NCI-H460 (cell line): ENCODE results near the gene HSPB1. TPM values are rescaled to one million over a fixed set of nuclear protein-coding genes. Genes with fewer than 3 reads are reported as not detected.
"Not testable (repeated sequence)": the region's sequence is repeated elsewhere in the genome, so short reads cannot be mapped to it uniquely, and the experiment has no call there.

Experiments
- DNase-seq: peaks from one replicate; pipeline ENCODE4 v3.0.0-alpha.2; 2016; ENCODE audit warnings: low read depth; ENCODE audit errors: extremely low read depth
- total RNA-seq: library from RNA; depleted of rRNA; stranded (reverse); fragments of >200 nt; shearing (Covaris generic); gene quantifications from 2 replicates; pipeline ENCODE4 v1.2.3, GENCODE V29; 2014

Gene HSPB1
- total RNA-seq, 1 experiment from 2014 or later, result 24.9 TPM

DNA sequence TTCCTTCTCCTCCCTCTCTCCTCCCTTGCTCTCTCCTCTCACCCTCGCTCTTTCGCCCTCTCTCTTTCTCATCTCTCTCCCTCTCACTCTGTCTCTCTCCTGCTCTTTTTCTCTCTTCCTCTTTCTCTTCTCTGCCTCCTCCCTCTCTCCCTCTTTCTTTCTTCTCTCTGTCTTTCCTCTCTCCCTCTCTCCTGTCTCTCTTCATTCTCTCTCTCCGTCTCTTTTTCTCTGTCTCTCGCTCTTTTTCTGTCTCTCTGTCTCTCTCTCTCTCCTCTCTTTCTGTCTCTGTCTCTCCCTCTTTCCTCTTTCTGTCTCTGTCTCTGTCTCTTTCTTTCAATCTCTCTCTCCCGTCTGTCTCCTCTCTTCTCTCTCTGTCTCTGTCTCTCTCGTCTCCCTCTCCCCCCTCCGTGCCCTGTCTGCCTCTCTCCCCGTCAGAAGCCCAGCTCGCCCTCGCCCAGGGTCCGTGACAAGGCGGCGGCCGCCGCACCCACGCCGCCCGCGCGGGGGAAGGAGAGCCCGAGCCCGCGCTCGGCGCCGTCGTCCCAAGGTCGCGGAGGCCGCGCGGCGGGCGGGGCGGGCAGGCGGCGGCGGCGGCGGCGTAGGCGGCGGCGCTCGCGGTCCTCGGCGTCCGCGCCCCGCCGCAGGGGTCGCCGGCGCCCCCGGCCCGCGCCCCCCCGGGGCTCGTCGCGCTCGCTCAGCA, 21.3 kb upstream of the HSPB1 start:
- no peak for DNase-seq

DNA sequence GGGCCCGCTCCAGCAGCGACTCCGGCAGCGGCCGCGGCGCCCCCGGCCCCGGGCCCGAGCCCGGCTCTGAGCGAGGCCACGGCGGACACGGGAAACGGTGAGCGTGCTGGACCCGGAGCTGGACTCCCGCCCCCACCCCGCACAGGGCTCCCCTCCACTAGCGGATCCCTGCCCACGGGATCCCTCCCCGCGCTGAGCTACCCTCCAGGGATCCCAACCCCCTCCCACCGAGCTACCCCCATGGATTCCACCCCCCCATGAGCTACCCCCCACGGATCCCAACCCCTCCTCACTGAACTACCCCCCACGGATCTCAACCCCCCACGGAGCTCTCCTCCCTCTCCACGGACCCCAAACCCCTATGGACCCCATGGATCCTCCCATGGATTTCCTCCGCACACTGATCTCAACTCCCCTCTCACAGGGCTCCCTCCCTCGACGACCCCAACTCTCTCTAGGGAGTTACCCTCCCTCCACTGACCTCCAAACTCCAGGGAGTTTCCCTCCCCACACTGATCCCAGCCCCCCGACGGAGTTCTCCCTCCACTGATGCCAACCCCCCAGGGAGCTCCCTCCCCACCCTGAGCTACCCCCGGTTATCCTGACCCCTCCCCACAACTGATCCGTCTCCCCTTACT, 20.6 kb upstream of the HSPB1 start:
- no peak for DNase-seq

DNA sequence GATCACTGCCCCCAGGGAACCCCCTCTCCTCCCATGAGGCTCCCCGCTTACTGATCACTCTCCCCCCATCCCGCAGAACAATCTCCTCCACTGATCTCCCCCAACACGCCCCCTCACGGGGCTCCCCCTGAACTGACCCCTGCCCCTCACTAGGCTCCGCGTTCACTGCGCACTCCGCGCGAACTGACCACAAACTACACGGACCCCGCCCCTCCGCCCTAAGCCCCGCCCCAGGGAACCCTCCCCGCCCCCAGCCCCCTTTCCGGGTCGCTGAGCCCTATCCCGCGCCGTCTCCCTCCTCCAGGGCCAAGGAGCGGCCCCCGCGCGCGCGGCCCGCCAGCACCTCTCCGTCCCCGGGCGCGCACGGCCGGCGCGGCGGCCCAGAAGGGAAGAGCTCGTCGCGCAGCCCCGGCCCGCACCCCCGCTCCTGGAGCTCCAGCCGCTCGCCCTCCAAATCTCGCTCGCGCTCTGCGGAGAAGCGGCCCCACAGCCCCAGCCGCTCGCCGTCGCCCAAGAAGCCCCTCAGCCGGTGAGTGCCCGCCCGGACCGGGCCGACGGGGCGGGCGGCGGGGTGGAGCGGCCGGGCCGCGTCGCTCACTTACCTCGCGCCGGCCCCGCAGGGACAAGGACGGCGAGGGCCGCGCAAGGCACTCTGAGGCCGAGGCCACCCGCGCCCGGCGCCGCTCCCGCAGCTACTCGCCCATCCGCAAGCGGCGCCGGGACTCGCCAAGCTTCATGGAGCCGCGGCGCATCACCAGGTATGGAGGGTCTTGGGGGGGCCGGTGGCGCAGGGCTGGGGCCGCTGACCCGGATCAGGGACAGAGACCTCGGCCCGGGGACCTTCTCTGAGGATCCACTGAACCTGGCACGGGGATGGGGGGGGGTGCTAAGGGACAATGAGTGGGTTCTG, 19.9 kb upstream of the HSPB1 start:
- no peak for DNase-seq

DNA sequence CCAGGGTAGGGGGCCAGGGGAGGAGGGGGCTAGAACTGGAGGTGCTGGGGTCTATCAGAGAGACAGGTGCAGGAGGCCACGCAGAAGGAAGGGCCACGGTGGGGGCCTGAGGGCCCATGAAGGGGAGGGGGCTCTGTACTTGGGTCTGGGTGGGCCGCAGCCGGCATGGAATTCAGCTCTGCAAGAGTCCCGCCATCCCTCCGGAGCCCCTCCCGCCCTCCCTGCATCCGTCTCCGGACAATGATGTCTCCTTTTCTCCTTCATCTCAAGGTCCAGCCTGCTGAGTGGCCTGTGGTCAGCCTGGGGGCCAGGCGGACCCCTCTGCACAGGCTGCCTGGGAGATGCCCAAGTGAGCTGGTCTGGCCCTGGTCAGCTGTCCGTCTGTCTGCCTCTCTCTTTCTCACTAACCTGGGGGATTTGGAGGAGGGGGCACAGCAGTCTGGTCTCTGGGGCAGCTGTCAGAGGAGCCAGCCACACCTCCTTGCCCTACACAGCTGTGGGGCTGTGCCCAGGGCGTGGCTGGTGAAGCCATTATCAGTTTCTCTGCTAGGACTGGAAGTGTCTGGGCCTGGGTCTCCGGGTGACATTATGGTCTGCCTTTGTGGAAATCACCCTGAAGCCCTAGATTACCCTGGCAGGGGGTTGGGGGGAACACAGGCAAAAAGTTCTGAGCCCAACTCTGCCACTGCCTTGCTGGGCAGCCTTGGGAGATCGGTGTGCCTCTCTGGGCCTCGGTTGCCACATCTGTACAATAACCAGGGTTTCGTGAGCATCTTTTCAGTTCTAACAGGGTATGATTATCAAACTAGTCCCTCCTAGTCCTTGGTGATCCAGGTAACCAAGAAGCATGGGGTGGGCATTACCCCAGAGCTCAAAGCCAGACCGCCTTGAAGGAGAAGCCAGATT, 19.0 kb upstream of the HSPB1 start:
- no peak for DNase-seq

DNA sequence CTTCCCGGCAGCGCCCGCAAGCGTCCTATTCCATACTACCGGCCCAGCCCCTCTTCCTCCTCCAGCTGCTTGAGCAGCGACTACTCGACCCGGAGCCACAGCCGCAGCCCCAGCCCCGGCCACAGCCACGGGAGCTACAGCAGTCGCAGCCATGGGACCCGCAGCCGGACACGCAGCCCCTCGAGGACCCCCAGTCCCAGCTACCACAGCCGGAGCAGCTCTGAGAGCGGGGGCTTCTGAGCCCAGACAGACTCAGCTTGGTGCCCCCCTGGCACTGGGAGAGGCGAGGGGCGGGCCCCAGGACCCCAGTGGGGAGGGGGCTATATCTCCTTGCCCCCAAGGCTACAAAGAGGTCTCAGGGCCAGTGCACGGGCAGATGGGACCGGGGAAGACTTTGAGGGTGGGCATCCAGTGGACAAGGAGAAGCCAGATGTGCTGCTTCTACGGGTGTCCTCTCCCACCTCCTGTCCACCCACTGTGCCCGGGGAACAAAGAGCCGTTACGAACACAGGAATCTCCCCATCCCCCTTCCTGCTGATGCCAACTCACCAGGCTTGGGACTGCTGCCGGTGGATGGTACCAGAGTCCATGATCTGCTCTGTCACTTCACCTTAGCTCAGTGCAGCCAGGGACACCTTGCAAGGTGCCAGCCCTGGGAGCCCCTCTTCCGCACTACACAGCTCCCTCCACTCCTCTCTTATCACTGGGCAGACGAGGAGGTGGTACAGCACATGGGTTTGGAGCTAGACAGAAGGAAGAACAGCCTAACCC, 16.7 kb upstream of the HSPB1 start:
- no peak for DNase-seq

DNA sequence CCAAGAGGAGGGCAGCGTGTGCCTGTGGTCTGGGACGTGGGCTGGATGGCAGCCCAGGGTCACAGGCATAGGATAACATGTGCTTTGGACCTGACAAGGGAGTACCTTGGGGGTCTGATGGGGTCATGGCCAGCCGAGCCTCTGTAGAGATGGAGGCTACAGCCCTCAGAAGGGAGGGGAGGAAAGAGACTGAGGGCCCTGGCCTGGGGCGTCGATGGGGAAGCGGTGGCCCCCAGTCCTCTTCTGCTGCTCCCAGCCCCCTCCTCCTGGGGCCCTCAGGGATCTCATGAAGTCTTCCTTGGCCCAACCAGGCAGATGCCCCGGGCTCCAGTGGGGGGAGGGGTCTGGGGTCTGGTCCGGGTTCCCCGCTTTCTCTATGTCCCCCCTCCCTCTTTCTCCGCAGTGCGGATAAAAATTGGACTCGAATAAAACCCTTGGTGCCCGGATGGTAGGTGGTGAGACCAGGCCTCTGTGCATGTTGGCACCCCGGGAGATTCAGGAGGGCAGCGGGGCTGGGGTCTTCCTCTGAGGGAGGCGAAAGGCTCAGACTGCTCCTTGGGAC, 15.6 kb upstream of the HSPB1 start:
- no peak for DNase-seq

DNA sequence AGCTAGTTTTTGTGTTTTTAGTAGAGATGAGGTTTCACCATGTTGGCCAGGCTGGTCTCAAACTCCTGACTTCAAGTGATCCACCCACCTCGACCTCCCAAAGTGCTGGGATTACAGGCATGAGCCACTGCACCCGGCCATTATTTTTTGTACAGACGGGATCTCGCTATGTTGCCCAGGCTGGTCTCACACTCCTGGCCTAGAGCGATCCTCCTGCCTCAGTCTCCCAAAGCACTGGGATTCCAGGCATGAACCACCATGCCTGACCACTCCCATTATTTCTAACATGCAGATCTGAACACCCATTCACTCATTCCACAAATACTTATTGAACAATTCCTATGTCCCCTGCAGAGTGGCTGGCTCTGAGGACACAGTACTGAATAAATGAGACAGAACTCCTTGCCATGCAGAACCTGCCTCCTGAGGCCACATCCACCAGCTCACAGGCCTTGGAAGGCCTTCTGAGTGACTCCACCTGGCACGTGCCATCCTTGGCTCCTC, 11.6 kb upstream of the HSPB1 start:
- not testable (repeated sequence) for DNase-seq

DNA sequence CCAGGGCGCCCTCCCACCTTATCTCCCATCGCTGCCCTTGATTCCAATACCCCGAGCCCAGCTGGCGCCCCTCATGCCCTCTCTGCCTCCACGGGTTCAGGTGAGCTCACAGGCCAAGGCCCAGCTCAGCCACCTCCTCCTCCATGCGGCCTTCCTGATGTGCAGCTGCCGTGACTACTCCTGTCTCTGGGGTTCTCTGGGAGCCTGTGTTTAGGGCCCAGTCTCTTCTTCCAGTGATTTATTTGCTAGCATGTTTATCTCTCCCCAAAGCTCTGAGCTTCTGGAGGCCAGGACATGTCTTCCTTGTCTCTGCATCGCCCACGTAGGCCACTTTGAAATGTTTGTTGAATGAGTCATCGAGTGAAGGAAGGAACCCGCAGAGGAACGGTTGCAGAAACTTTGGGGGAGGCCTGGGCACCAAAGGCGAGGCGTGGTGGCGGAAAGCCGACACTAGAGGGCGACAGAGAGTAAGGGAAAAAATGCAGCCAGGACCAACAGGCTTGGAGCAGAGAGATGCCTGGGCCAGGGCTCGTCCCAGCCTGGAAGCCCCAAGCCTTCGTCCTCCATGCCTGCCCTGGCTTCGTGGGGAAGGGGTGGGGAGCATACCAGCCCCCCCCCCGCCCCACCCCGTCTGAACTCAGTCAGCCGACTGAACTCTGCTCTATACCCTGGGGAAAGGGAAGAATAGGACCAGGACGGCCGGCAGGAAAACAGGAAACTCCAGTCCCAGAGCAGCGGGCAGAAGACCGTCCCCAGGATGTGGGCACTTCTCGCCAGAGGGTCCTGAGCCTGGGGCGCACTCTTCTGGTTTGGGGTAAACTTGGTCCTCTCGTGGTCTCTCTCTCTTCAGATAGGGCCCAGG, 10.9 kb upstream of the HSPB1 start:
- peak; percentile 94 for DNase-seq

DNA sequence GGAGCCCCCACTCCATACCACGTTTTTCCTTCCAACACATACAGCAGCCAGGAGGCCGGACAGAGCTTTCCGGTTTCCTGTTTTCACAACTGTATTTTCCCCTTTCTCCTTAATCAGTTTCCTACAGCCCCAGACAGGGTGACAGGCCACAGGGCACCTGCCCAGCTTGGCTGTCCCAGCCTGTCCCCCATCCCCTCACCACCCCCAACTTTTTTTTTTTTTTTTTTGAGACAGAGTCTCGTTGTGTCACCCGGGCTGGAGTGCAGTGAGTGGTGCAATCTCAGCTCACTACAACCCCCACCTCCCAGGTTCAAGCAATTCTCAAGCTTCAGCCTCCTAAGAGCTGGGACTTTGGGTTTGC, 10.3 kb upstream of the HSPB1 start:
- DNase-seq, result no peak

DNA sequence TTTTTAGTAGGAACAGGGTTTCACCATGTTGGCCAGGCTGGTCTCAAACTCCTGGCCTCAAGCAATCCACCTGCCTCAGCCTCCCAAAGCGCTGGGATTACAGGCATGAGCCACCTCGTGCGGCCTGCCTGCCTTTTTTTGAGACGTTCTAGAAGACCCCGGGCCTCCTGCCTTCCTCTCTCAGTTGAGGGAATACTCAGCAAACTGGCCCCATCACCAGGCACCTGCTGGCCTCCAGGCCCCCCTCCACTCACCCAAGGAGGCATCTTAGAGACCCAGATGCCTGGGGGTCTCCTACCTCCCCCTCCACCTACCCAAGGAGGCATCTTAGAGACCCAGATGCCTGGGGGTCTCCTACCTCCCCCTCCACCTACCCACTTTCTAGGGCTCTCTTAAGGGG, 9.6 kb upstream of the HSPB1 start:
- not testable (repeated sequence) for DNase-seq

DNA sequence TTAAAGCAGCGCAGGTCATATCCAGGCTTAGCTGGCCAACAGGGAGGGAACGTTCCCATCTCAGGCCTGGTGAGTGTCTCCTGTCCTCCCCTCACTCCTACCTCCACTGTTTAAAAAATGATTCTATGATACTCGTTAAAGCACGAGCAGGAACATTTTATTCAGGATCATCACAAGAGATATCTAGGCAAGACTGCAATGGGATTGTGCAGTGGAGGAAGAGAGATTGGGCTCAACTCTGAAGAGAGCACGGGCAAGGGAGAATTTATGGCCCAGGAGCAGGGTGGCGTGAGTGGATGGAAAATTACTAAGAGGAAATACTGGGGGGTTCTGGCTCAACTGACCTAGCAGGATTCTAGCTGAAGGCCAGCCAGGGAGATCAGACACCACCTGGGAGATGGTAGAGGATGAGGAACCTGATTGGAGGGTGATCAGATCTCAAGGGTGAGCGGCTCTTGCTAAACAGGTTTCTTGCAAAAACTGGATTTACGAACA, 9.0 kb upstream of the HSPB1 start:
- no peak for DNase-seq

DNA sequence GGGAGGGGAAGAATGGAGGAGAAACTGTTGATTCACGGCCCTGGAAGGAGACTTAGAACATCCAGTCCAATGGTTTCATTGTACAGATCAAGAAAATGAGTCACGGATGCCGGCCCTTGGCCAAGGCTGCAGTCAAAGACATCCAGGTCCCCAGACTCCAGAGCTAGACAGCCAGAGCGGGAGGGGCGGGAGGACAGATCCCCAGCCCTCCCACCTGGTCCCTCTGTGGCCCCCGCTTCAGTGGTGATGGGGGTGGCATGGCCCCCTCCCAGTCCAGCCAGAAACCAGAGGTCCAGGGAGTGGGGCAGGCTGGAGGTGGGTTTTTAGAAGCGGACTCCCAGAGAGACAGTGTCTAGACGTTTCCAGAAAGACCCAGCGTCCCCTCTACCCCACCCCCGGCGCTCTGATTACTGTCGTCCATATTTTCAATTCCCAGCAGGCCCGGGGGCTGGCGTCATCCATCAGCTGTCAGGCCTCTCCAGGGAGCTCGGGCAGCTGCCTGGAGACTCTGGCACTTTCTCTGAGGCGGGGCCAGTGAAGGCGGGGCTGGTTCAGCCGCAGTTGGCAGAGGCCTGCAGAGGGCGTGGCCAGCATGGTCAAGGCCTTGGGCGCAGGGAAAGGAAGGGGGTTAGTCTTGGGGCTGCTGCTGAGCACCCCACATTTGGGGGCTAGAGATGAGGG, 8.0 kb upstream of the HSPB1 start:
- peak; percentile 94 for DNase-seq

DNA sequence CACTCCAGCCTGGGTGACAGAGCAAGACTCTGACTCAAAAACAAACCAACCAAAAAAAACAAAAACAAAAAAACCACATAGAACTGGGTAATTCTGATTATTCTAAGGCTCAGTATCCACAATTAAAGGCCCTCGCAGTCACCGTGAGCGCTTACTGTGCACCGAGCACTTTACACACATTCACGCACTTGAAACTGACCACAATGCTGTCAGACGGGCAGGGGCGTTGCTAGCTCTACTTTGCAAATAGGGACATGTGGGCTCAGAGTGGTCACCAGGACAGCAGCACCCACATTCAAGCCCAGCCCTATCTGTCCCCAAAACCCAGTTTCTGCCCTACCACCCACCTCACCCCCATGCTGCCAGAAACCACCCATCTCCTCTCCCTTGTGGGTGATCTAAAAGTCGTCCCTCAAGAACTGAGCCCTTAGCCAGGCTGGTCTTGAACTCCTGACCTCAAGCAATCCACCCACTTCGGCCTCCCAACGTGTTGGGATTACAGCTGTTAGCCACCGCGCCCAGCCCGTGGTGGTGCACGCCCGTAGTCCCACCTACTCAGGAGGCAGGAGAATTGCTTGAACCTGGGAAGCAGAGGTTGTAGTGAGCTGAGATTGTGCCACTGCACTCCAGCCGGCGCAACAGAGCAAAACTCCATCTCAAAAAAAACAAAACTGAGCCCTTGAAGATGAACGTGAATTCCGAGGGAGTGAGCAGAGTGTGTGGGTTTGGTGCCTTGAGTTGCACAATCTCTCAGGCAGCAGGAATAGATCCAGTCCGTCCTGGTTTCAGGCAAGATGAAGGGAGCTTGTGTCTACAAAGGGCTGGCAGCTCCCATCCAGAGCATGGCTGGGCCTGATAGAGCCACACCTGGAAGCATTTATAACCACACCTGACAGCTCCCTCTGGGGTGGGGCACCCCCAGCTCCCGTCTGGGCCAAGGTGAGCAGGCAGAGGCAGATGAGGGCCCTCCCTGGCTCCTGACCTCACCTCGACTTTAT, 5.4 kb upstream of the HSPB1 start:
- DNase-seq, result no peak

DNA sequence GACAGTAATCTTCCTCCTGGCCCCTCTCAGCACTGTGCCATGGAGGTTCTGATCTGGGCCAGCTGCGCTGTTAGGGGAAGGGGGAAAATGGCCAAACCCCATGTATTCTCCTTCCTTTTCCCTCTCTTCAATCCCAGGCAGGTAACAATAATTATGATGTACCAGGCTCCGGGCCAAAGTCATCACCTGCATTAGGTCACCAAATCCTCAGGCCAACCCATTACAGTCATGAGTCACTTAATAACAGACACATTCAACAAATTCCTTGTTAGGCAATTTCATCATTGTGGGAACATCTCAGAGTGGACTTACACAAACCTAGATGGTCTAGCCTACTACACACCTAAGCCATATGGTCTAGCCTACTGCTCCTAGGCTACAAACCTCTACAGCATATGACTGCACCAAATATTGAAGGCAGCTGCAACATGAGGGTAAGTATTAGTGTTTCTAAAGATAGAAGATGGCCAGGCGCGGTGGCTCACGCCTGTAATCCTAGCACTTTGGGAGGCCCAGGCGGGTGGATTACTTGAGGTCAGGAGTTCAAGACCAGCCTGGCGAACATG, 2.2 kb upstream of the HSPB1 start:
- DNase-seq, result no peak

DNA sequence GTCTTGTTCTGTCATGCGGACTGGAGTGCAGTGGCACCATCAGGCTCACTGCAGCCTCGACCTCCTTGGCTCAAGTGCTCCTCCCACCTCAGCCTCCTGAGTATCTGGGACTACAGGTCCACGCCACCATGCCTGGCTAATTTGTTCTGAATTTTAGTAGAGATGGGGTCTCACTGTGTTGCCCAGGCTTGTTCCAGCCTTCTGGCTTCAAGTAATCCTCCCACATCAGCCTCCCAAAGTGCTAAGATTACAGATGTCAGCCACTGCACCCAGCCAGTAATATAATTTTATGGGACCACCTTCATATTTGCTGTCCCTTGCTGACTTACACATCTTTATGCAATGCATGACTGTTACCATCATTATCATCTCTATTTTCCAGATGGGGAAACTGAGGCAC, 1.5 kb upstream of the HSPB1 start:
- no peak for DNase-seq
